ENCODE data around the gene FSCN2.

FSCN2 gene

DNA sequence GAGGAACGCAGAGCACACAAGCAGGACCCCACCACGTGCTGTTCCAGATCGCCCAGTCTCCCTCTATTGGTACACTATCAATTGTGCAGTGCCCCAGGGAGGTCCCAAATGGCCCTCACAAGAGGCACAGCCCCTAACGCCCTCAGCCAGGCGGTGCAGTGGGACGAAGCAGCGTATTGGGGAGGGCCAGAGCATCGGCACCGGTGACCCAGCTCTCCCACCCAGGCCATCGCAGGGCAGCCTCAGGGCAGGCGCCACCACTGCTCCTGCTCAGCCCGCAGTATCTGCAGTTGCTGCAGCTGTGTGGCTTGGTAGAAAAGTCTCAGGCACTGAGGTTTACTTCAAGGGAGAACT is 29.9 kb downstream of the FSCN2 start:
- DNase-seq (ENCODE audit: low spot score), result no peak

DNA sequence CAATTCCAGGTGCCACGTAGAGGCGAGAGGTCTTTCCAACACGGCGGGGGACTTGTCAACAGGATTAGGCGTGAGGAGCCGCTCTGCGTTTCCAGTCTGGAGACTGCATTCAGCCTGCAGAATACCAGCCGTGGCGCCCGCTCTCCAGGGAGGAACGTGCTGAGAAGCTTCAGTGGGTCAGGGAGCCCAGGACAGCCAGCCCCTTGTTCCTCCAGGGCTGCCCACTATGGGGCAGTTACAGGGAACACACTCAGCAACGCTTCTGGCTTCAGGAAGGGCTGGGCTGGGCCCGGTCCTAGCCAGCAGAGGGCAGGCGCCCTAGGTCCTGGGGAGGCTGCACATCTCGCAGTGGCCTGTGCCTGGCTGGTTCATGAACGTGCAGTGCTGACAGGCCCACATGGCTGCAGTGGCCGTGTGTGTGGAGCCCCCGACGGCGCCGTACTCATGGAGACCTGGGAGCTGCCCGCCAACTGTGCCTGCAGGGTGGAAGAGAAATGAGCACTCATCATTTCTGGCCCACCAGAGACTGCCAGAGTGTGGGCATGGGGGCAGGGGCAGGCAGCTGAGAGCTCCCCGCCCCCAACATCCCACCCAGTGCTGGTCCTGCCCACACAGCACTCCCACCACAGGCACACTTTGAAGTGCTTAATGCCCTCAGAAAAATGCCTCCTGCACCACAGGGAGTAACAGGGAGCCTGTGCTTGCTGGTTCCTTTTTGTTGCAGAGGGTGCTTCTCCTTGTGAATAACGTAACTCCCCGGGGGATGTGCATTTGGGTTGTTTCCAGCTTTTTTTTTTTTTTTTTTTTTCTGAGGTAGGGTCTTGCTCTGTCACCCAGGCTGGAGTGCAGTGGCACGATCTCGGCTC is 31.0 kb downstream of the FSCN2 start:
- DNase-seq (ENCODE audit: low spot score), result no peak

DNA sequence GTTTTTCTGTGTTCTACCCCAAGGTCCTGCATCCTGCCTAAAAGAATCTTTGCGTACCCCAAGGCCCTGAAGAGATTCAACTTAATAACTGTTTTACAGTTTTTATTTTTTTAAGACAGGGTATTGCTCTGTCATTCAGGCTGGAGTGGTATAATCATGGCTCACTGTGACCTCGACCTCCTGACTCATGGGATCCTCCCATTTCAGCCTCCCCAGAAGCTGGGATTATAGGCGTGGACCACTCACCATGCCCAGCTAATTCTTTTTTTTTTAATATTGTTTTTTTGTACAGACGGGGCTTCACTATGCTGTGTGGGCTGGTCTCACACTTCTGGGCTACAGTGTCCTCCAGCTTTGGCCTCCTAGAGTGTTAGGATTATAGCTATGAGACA is 33.3 kb downstream of the FSCN2 start:
- DNase-seq (ENCODE audit: low spot score), result no peak

DNA sequence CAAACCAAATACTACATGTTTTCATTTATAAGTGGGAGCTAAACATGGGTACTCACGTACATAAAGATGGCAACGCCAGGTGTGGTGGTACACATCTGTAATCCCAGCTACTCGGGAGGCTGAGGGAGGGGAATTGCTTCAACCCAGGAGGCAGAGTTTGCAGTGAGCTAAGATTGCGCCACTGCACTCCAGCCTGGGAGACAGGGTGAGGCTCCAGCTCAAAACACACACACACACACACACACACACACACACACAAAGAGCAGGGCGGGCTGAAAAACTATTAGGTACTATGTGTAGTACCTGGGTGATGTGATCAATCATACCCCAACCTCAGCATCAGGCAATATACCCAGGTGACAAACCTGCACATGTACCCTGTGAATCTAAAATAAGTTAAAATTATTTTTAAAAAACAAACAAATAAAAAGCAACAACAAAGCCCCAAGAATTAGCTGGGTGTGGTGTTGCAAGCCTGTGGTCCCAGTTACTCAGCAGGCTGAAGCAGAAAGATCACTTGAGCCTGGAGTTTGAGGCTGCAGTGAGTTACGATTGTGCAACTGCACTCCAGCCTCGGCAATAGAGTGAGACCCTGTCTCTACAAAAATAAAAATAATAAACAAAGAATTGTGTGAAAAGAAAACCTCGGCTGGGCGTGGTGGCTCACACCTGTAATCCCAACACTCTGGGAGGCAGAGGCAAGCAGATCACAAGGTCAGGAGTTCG is 35.8 kb downstream of the FSCN2 start:
- DNase-seq (ENCODE audit: low spot score), result no peak

DNA sequence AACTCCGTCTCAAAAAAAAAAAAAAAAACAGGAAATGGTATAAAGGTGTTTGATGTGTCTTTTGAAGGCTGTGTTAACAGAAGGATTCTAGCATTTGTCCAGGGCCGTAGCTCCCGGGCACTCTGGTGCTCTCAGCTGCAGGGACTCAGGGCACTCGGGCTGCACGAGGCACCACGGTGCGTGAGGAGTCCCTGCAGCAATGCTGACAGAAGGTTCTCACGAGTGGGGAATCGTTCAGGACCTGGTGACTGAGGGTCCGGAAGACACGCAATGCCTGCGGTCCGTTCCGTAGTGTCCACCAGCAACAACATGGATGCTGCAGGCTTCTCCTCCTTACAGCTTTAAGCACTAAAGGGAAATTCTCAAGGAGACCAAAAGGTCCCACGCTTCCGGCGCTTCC is 36.6 kb downstream of the FSCN2 start:
- DNase-seq (ENCODE audit: low spot score), result no peak

DNA sequence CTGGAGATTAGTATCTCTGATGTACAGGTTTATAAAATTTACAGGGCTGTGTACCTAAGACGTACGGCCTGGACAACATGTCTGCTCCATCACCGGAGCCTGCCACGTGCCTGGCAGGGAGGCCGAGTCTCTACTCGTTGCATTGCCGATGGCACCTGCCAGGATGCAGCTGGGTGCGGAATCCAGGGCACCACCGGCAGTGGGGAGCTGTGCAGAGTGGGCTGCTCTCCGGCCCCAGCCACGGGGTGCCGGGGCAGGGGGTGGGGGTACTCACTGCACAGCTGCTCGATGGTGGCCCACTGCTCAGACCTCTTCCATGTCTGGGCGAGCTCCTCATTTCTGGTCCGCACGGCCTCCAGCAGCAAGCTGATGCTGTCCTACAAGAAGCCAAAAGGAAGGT is 37.1 kb downstream of the FSCN2 start:
- DNase-seq (ENCODE audit: low spot score), result no peak

DNA sequence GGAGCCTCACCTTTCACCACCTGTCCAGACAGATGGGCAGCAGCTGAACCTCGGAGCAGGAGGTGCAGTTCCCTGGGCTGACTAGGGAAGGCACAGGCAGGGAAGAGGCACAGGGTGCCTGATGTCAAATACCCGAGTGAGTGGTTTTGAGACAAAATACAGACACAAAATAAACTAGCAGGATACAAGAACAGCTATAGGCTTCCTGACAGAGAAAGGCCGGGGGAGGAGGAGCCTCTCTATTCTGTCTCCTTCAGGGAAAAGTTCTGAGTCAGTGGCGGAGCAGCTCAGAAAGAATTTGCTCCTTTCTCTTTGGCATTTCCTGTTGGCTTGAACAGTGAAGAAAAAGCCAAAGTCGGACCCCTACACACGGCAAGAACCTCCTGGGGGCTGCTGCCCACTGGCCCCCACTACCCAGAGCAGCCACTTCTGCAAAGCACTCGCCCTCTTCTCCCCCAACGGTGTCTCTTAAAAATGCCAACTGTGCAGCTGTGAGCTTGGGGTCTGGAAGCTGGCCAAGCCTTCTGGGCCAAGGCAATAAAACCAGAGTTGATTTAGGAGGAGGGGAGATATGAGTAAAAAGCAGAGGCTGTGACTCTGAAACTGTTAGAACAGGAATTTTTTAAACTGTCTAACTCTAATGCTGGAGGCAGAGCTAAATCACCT is 38.4 kb downstream of the FSCN2 start:
- DNase-seq (ENCODE audit: low spot score), result no peak

DNA sequence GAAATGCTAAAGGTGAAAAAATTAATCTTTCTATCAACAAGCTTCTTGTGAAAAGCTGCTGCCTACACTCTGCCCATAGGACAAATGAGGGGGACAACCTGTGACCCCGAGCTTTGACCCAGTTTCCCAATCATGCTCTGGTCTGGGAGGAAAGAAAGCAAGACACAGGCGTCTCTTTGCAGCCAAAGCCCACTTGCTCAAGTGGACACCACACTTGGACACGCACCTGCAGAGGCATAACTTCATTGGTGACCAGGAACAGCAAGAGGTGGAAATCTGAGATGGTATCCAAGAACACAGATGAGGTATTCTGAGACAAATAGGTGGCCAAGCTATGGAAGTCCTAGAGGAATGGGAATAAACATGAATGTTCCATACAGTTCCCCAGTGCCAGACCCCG is 39.0 kb downstream of the FSCN2 start:
- no peak for DNase-seq (ENCODE audit: low spot score)

DNA sequence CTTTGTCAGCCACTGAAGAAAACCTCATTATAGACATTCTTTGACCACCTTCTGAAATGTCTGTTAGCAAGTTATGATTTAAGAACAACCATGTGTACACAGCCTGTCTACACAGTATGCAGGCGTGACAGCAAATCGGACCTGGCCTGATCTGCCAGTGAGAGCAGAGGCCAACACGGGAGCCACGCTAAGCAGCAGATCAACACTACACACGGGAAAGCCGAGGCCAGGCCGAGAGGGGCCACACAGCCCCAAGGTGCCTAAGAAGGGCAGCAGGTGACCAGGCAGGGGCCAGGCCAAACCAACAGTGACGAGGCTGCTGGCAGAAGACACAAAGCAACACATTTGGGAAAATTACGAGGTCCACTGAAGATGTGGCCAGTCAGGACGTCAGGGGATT is 40.2 kb downstream of the FSCN2 start:
- no peak for DNase-seq (ENCODE audit: low spot score)

DNA sequence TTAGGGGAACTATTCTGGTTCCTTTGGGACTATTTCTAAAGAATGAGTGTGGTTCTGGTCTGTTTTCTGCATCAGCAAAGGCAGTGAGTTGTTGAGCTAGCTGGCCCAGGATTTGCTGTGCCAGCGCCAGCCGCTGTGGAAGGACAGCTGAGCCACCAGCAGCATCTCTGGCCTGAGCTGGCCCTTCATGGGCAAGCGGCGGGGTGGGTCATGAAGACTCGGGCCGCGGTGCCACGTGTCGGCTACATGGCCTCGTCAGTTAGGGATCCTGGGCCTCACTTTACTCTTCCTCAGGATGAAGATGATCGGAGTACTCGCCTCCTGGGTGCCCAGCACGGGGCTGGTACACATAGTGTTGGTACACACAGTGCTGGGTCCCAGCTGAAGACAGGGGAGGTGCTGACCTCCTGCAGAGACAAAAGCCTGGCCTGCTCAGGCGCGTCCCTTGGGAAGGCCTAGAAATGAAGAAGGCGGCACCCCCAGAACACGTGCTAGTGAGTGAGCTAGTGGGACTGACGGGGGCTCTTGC is 41.9 kb downstream of the FSCN2 start:
- no peak for DNase-seq (ENCODE audit: low spot score)

DNA sequence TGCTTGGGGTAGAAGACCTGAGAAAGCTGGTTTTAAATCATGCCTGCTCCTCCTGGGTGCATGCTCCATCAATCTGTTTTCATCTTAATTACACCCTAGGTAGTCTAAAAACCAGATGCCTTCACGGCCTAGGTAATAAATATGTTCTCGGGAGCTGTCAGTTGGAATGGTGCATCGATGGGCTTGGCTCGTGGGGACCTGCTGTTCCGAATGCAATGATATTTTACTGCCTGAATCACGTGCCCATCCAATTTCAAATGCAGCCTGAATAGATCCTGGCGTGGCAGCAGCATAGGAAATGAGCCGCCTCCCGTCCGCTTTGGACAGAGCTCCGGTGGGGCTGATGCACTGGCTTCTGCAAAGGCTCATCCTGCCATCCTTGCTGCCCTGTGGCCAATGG is 42.8 kb downstream of the FSCN2 start:
- DNase-seq (ENCODE audit: low spot score), result no peak

DNA sequence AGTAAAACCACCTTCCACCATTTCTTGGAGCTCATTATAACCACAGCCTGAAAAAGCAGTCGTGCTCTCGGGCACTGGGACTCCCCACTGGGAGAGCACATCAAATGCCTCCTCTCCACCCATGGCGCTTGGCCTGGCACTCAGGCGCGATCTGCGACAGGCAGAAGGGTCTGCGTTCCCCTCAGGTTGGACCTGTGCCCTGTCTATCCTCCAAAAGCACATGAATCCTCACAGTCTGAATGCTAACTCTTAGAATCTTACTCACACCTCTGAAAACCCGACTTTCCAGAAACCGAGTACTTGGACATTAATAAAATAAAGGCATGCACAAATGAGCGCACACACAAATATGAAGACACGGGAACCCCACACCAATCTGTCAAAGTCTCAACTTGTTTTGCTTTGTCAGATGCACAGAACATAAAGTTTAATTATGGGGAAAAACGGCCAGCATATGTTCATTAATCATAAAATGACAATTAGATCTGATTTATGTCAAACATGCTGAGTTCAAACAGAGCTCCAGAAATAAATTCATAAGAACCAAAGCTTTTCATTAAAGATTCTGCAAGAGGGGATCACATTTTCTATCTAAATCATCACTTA is 44.5 kb downstream of the FSCN2 start:
- DNase-seq (ENCODE audit: low spot score), result no peak

DNA sequence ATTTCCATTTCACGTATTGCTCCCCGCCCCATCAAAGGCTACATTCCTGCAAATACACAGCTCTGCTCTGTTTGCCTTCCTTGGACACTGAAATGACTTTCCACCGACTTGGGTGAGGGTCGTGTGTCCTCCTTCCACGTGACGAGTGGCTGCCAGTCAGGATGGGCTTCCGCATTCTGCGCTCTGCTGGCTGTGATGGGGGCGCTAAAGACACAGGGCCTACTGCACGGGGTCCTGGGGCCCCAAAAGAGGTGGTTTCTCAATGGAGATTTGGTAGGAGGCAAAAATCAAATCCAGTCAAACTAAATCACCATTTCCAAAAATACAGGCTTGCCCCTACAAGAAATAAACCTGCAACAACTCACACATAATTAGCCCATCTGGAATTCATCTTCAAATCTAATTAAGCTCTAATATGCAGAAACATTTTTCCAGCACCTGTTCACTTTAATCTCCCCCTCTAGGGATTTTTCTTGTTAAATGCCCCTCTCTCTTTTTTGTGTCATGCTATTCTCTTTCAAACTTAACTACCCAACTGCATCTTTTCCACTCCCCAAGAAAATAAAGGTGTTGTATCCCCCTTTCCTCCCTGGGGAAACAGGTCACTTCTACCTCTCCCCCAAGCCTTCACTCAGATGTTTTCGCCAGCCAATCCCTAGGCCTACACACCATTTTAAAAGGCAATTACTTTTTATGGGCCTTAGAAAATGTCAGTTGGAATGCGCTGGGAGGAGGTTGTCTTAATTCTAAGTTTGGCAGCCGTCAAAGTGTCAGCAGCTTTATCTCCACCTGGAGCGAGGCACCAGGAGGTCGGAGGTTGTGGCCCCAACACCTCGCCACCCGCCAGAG is 45.8 kb downstream of the FSCN2 start:
- DNase-seq (ENCODE audit: low spot score), result no peak

DNA sequence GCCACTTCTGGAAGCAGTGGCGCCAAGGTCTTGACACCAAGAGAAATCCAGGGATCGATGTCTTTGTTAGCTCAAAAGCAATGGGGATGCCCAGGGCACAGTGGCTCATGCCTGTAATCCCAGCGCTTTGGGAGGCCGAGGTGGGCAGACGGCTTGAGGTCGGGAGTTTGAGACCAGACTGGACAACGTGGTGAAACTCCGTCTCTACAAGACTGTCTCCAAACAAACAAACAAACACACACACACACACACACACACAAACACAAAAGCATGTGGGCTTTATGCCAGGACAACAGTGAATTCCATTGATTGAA is 46.4 kb downstream of the FSCN2 start:
- no peak for DNase-seq (ENCODE audit: low spot score)

DNA sequence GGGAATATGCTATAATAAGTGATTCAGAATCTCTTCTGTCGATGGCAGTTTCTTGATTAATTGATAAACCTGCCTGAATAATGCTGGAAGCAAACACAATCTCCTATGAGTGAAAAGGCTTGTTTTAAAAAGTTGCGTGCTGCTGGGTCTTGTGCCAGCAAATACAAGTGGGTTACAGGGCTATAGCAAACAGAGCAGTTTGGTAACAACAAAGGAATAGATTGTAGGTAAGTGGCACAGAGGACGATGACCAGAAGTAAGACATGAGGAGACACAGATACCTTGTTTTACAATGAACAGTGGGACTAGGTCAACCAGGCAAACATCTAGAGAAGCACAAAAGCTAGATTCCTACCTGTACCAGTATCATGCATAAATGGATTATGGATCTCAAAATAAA is 47.7 kb downstream of the FSCN2 start:
- DNase-seq (ENCODE audit: low spot score), result no peak

DNA sequence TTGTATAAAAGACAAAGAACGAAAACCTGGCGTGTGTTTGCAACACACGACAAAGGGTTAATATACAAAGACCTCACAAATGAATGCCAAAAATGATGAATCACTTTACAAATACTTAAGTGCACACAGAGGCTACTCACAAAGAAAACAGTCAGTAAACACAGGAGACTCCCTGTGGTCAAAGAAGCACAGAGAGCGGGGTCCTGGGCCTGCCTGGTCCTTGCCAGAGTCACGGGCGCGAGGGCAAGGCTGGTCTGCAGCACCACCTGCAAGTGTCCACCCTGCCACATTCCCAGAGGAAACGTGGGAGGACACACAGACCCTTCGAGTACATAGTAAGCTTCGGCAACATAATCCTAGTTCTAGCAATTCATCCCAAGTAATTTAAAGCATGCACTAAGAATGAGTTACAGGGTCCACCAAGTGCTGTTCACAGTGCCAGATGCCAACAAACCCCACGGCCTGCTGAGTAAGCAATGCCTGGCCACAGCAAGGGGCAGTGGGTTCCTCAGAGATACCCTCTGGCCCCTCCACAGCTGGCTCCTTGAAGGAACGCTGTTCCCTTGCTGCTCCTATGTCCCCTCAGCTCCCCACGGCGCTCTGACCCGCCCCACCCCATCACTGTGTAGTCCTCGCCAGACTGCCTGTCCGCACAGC is 48.6 kb downstream of the FSCN2 start:
- no peak for DNase-seq (ENCODE audit: low spot score)

DNA sequence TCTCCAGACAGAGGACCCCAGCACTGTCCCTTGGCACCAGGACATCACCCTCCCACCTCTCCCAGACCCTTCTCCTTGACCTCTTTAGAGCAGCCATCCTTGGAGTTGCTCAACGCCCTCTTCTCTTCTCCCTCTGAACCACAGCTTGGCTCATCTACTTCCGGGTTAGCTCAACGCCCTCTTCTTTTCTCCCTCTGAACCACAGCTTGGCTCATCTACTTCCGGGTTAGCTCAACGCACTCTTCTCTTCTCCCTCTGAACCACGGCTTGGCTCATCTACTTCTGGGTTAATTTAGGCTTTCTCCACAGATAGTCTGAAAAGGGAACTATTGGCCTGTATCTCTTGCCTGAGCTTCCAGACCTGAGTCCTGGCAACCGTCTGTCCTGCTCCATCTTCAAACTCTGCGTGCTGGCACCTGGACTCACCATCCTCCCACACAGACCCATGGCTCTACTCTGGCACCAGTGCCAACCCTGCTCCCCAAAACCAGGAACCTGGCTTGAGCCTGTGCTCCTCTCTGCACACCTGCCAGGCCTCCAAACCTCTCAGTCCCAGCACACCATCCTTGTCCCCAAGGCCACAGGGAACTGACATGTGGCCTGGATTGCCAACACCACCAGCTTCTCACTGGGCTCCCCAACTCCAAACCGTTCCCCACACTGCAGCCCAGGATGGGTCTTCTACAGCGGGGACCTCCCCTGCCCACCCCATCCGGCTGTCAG is 49.3 kb downstream of the FSCN2 start:
- no peak for DNase-seq (ENCODE audit: low spot score)

DNA sequence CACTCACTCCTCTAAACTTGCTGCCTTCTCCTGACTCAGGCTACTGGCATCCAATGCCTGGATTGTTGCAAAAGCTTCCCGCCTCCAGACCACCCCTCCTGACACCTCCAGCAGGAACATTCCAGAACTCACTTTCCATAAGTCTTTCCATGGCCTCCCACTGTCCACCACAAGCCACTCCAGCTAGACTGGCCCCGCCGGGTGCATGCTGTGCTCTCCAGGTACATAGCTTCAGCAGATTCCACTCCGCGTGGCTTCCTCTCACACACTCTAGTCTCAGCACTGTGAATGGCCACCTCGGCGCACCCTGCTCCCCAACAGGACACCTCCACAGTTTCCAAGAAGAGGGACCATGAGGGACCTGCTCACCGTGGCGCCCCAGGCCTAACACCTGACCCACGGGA is 49.9 kb downstream of the FSCN2 start:
- DNase-seq (ENCODE audit: low spot score), result no peak

DNA sequence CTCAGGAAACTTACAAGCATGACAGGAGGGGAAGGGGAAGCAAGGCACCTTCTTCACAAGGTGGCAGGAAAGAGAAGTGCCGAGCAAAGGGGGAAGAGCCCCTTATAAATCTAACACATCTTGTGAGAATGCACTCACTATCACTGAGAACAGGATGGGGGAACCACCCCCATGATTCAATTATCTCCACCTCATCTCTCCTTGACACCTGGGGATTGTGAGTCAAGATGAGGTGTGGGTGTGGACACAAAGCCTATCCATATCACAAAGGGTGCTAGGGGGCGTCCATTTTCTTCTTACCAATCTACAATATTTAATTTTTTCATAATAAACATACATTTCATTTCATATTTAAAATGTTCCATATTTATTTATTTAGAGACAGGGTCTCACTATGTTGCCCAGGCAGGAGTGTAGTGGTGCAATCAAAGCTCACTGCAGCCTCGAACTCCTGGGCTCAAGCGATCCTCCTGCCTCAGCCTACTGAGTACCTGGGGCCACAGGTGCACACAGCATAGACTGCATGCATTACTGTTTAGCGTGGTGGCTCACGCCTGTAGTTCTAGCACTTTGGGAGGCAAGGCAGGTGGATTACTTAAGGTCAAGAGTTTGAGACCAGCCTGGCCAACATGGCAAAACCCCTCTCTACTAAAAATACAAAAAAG is 50.5 kb downstream of the FSCN2 start:
- DNase-seq (ENCODE audit: low spot score), result no peak

DNA sequence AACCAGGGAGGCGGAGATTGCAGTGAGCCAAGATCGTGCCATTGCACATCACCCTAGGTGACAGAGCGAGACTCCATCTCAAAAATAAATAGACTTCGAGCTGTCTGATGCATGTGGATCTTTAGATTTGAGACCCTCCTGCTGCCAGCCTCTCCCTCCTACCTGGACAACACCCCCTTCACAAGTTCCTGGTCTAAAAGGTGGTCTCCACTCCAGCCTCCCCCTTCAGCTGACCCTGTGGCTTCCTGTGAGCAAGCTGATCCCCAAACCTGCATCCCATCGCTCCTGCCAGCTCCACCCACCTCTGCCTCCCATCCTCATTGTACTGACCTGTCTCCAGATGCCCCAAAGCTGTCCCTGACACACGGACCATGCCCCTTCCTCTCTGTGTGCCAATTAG is 51.1 kb downstream of the FSCN2 start:
- no peak for DNase-seq (ENCODE audit: low spot score)
